Measurements from ENCODE around the gene FAAP24.
"Not testable (repeated sequence)": the region's sequence is repeated elsewhere in the genome, so short reads cannot be mapped to it uniquely, and the experiment has no call there.

FAAP24 gene

GRCh38 chr19:32988724-32989123 is 16.7 kb downstream of the FAAP24 start:
- no peaks in the 10 kb centered on the region for H3K27me3 ChIP-seq (ENCODE audit: control insufficient read depth, low read length)
- H3K4me2 ChIP-seq (ENCODE audit: low read length): no peak overlapping the region
- H3K9me3 ChIP-seq (ENCODE audit: control insufficient read depth, insufficient read depth, low read length): no peaks in the 10 kb centered on the region
- no peaks in the 10 kb centered on the region for H3F3A ChIP-seq (ENCODE audit: control insufficient read depth, insufficient read depth)
- no peaks in the 10 kb centered on the region for H3K4me1 ChIP-seq (ENCODE audit: control insufficient read depth, low read length)
- H4K20me1 ChIP-seq (ENCODE audit: control insufficient read depth, insufficient read depth, low read depth, low read length): no peaks in the 10 kb centered on the region
- TF ChIP-seq CTCF (IDR thresholded peaks at IDR 0.05; ENCODE audit: low read depth, low read length, poor library complexity, severe bottlenecking) (no peak), EZH2phosphoT487 (IDR thresholded peaks at IDR 0.05; ENCODE audit: borderline replicate concordance, low read length) (no peak)
- H3K79me2 ChIP-seq (ENCODE audit: control insufficient read depth, low read length): no peaks in the 10 kb centered on the region
- H3K9me2 ChIP-seq (replicated peaks; ENCODE audit: control insufficient read depth, low read length): no peaks in the 10 kb centered on the region
- no peaks in the 10 kb centered on the region for H3K36me3 ChIP-seq (ENCODE audit: control insufficient read depth, low read length)
- no peak overlapping the region for H3K4me3 ChIP-seq (ENCODE audit: low read length)
- H3K27ac ChIP-seq (ENCODE audit: low read depth, low read length): no peak overlapping the region

- H3K4me2 ChIP-seq (ENCODE audit: low read length); H3K79me2 ChIP-seq (ENCODE audit: control insufficient read depth, low read length); H3K36me3 ChIP-seq (ENCODE audit: control insufficient read depth, low read length); H4K20me1 ChIP-seq (ENCODE audit: control insufficient read depth, insufficient read depth, low read depth, low read length); H3K9me2 ChIP-seq (replicated peaks; ENCODE audit: control insufficient read depth, low read length); H3F3A ChIP-seq (ENCODE audit: control insufficient read depth, insufficient read depth); H3K9me3 ChIP-seq (ENCODE audit: control insufficient read depth, insufficient read depth, low read length); H3K4me3 ChIP-seq (ENCODE audit: low read length); H3K27me3 ChIP-seq (ENCODE audit: control insufficient read depth, low read length); H3K4me1 ChIP-seq (ENCODE audit: control insufficient read depth, low read length); H3K27ac ChIP-seq (ENCODE audit: low read depth, low read length): not testable (repeated sequence)
Measured at GRCh38 chr19:32995966-32996365, 23.9 kb downstream of the FAAP24 start.

DNA sequence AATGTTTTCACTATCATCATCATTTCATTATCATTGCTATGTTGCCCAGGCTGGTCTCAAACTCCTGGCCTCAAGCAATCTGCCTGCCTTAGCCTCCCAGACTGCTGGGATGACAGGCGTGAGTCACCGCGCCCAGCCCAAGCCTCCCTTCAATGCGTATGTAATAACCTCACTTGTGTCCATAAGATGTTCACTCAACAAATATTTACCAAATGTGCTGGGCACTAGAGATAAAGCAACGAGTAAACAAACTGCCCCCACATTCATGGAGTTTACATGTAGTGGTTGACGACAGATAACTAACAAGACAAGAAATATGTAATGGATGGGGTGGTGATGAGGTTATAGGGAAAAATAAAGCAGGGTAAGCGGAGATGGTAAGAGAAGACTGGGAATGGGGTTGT is 25.0 kb downstream of the FAAP24 start:
- not testable (repeated sequence) for H3K27me3 ChIP-seq (ENCODE audit: control insufficient read depth, low read length); H3K4me3 ChIP-seq (ENCODE audit: low read length); H3K27ac ChIP-seq (ENCODE audit: low read depth, low read length); H3K9me2 ChIP-seq (replicated peaks; ENCODE audit: control insufficient read depth, low read length); H3K4me2 ChIP-seq (ENCODE audit: low read length); H4K20me1 ChIP-seq (ENCODE audit: control insufficient read depth, insufficient read depth, low read depth, low read length); H3K4me1 ChIP-seq (ENCODE audit: control insufficient read depth, low read length); H3F3A ChIP-seq (ENCODE audit: control insufficient read depth, insufficient read depth); H3K79me2 ChIP-seq (ENCODE audit: control insufficient read depth, low read length); H3K9me3 ChIP-seq (ENCODE audit: control insufficient read depth, insufficient read depth, low read length); H3K36me3 ChIP-seq (ENCODE audit: control insufficient read depth, low read length)

DNA sequence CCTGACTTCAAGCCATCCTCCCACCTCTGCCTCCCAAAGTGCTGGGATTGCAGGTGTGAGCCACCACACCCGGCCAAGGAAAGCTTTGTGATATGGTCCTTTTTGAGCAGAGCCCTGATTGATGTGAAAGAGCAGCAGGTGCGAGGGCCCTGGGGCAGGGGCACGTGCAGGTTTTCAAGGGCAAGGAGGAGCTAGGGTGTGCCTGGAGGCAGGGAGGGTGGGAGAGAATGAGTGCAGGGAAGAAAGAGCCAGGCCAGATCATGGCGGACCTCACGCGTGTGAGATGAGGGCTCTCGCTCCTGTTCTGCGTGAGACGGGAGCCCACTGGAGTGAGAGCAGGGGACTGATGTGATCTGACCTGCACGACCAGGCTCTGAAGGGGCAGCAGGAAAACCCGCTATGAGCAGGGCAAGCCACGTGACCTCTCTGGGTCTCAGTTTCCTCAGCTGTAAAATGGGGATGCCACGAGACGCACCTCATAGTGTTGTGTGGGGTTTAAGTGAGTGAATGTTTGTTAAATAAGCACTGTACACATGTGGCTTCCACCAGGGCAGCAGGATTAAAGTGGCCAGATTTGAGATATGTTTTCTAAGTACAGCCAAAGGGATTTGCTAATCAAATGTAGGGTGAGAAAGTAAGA is 25.8 kb downstream of the FAAP24 start:
- H3K27me3 ChIP-seq (ENCODE audit: control insufficient read depth, low read length): no peaks in the 10 kb centered on the region

More for the DNA sequence above, 25.8 kb downstream of the FAAP24 start:
- Histone ChIP-seq H3K79me2 (ENCODE audit: control insufficient read depth, low read length) (no peaks in the 10 kb centered on the region), H3K9me2 (replicated peaks; ENCODE audit: control insufficient read depth, low read length) (no peaks in the 10 kb centered on the region), H3K36me3 (ENCODE audit: control insufficient read depth, low read length) (no peaks in the 10 kb centered on the region), H4K20me1 (ENCODE audit: control insufficient read depth, insufficient read depth, low read depth, low read length) (no peaks in the 10 kb centered on the region), H3K4me1 (ENCODE audit: control insufficient read depth, low read length) (no peaks in the 10 kb centered on the region), H3K27ac (ENCODE audit: low read depth, low read length) (no peak overlapping the region), H3K4me2 (ENCODE audit: low read length) (no peak overlapping the region), H3K9me3 (ENCODE audit: control insufficient read depth, insufficient read depth, low read length) (no peaks in the 10 kb centered on the region), H3F3A (ENCODE audit: control insufficient read depth, insufficient read depth) (no peaks in the 10 kb centered on the region), H3K4me3 (ENCODE audit: low read length) (no peak overlapping the region)
- TF ChIP-seq EZH2phosphoT487 (IDR thresholded peaks at IDR 0.05; ENCODE audit: borderline replicate concordance, low read length) (no peak), CTCF (IDR thresholded peaks at IDR 0.05; ENCODE audit: low read depth, low read length, poor library complexity, severe bottlenecking) (no peak)
